HEK293 (cell line): ENCODE measurements around the gene DHRS7B.

Experiments used
- GLIS2 ChIP-seq: fragments of 450-650 bp; formaldehyde crosslinking; IDR thresholded peaks from 2 replicates; pipeline ENCODE4 v1.5.1; 2016; ENCODE audit warnings: missing biosample characterization, missing genetic modification characterization
- PRDM1 ChIP-seq: fragments of 450-650 bp; formaldehyde crosslinking; IDR thresholded peaks from 2 replicates; pipeline ENCODE4; 2016; ENCODE audit warnings: missing biosample characterization, missing genetic modification characterization
- YY1 ChIP-seq: fragments of 450-650 bp; formaldehyde crosslinking; IDR thresholded peaks from 2 replicates; pipeline ENCODE4 v1.5.1; 2018; ENCODE audit warnings: missing biosample characterization, missing genetic modification characterization
- ZNF449 ChIP-seq: fragments of 450-650 bp; formaldehyde crosslinking; IDR thresholded peaks from 2 replicates; pipeline ENCODE4 v1.5.1; 2017; ENCODE audit warnings: missing biosample characterization, mild to moderate bottlenecking, missing genetic modification characterization, moderate library complexity
- ZNF510 ChIP-seq: fragments of 450-650 bp; formaldehyde crosslinking; IDR thresholded peaks from 2 replicates; pipeline ENCODE4 v1.5.1; 2018; ENCODE audit warnings: mild to moderate bottlenecking, missing genetic modification characterization, missing biosample characterization; ENCODE audit not compliant: insufficient replicate concordance
- ZNF561 ChIP-seq: fragments of 450-650 bp; IDR thresholded peaks from 2 replicates; pipeline ENCODE4 v1.5.1; 2018; ENCODE audit warnings: missing biosample characterization, missing genetic modification characterization, borderline replicate concordance
- TF ChIP-seq, protein P1 (sequence below): fragments of 450-650 bp; formaldehyde crosslinking; IDR thresholded peaks from 2 replicates; pipeline ENCODE4 v1.5.1; 2016; ENCODE audit warnings: missing biosample characterization, missing genetic modification characterization
- TF ChIP-seq, protein P2 (sequence below): fragments of 450-650 bp; formaldehyde crosslinking; IDR thresholded peaks from 2 replicates; pipeline ENCODE4 v1.5.1; 2016; ENCODE audit warnings: missing biosample characterization, missing genetic modification characterization
- TF ChIP-seq, protein P3 (sequence below): fragments of 450-650 bp; formaldehyde crosslinking; IDR thresholded peaks from 2 replicates; pipeline ENCODE4 v1.5.1; 2016; ENCODE audit warnings: missing biosample characterization, missing genetic modification characterization

DNA sequence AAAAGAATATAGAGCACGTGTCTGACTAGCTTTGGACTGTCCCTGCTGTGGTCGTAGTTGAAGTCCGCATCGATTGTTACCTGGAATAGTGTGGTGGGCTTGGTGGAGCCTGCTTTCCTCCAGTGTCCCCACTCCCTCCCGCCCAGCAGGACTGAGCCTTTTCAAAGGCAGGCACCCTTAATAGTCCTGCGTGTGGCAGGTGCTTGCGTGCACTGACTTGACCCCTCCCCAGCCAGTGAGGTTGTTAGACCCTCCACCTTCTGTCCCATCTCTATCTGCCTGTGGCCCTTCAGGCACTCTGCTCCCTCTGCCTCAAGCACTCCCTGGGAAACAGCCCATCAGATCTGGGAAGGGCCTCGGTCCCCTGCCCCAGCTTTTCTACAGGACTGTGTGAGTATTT lies 50.6 kb downstream of the DHRS7B start:
- TF ChIP-seq, protein P1, sequence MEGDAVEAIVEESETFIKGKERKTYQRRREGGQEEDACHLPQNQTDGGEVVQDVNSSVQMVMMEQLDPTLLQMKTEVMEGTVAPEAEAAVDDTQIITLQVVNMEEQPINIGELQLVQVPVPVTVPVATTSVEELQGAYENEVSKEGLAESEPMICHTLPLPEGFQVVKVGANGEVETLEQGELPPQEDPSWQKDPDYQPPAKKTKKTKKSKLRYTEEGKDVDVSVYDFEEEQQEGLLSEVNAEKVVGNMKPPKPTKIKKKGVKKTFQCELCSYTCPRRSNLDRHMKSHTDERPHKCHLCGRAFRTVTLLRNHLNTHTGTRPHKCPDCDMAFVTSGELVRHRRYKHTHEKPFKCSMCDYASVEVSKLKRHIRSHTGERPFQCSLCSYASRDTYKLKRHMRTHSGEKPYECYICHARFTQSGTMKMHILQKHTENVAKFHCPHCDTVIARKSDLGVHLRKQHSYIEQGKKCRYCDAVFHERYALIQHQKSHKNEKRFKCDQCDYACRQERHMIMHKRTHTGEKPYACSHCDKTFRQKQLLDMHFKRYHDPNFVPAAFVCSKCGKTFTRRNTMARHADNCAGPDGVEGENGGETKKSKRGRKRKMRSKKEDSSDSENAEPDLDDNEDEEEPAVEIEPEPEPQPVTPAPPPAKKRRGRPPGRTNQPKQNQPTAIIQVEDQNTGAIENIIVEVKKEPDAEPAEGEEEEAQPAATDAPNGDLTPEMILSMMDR (tag by site-specific recombination), result no peak
- no peak for TF ChIP-seq ZNF449
- TF ChIP-seq ZNF510 (tag by site-specific recombination), result no peak
- TF ChIP-seq GLIS2 (tag by site-specific recombination), result no peak
- TF ChIP-seq, protein P2, sequence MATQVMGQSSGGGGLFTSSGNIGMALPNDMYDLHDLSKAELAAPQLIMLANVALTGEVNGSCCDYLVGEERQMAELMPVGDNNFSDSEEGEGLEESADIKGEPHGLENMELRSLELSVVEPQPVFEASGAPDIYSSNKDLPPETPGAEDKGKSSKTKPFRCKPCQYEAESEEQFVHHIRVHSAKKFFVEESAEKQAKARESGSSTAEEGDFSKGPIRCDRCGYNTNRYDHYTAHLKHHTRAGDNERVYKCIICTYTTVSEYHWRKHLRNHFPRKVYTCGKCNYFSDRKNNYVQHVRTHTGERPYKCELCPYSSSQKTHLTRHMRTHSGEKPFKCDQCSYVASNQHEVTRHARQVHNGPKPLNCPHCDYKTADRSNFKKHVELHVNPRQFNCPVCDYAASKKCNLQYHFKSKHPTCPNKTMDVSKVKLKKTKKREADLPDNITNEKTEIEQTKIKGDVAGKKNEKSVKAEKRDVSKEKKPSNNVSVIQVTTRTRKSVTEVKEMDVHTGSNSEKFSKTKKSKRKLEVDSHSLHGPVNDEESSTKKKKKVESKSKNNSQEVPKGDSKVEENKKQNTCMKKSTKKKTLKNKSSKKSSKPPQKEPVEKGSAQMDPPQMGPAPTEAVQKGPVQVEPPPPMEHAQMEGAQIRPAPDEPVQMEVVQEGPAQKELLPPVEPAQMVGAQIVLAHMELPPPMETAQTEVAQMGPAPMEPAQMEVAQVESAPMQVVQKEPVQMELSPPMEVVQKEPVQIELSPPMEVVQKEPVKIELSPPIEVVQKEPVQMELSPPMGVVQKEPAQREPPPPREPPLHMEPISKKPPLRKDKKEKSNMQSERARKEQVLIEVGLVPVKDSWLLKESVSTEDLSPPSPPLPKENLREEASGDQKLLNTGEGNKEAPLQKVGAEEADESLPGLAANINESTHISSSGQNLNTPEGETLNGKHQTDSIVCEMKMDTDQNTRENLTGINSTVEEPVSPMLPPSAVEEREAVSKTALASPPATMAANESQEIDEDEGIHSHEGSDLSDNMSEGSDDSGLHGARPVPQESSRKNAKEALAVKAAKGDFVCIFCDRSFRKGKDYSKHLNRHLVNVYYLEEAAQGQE (tag by site-specific recombination), result no peak
- no peak for TF ChIP-seq PRDM1
- TF ChIP-seq ZNF561 (tag by site-specific recombination), result no peak
- TF ChIP-seq, protein P3, sequence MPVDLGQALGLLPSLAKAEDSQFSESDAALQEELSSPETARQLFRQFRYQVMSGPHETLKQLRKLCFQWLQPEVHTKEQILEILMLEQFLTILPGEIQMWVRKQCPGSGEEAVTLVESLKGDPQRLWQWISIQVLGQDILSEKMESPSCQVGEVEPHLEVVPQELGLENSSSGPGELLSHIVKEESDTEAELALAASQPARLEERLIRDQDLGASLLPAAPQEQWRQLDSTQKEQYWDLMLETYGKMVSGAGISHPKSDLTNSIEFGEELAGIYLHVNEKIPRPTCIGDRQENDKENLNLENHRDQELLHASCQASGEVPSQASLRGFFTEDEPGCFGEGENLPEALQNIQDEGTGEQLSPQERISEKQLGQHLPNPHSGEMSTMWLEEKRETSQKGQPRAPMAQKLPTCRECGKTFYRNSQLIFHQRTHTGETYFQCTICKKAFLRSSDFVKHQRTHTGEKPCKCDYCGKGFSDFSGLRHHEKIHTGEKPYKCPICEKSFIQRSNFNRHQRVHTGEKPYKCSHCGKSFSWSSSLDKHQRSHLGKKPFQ (tag by site-specific recombination), result no peak
- TF ChIP-seq YY1 (tag by site-specific recombination), result no peak
